H9 (cell line): ENCODE results near the gene NFKB1. TPM values are rescaled to one million over a fixed set of nuclear protein-coding genes. Genes with fewer than 3 reads are reported as not detected.

Source experiments
- DNase-seq: peaks from one replicate; pipeline ENCODE4 v3.0.0-alpha.2; 2017
- H2AFZ ChIP-seq: one replicate; pipeline ENCODE4 v1.6.1; 2013; ENCODE audit warnings: mild to moderate bottlenecking, low read length, control low read depth, moderate library complexity
- H2AK5ac ChIP-seq: 2 replicates; pipeline ENCODE4 v1.6.1; 2013; ENCODE audit warnings: low read length, control low read depth, mixed read lengths; ENCODE audit not compliant: insufficient read length
- H2BK120ac ChIP-seq: one replicate; pipeline ENCODE4 v1.6.1; 2013; ENCODE audit warnings: low read depth, mild to moderate bottlenecking, low read length, control low read depth, inconsistent platforms; ENCODE audit not compliant: poor library complexity, severe bottlenecking
- H2BK12ac ChIP-seq: 2 replicates; pipeline ENCODE4 v1.6.1; 2013; ENCODE audit warnings: low read length, control low read depth, mixed read lengths, low read depth; ENCODE audit not compliant: insufficient read length
- H2BK15ac ChIP-seq: 2 replicates; pipeline ENCODE4 v1.6.1; 2013; ENCODE audit warnings: low read depth, low read length, control low read depth
- H2BK20ac ChIP-seq: one replicate; pipeline ENCODE4 v1.6.1; 2013; ENCODE audit warnings: low read depth, mild to moderate bottlenecking, low read length, control low read depth, inconsistent platforms; ENCODE audit not compliant: poor library complexity, severe bottlenecking
- H2BK5ac ChIP-seq: 2 replicates; pipeline ENCODE4 v1.6.1; 2013; ENCODE audit warnings: low read length, control low read depth, mixed read lengths; ENCODE audit not compliant: insufficient read length
- H3K14ac ChIP-seq: 2 replicates; pipeline ENCODE4 v1.6.1; 2013; ENCODE audit warnings: low read length, control low read depth; ENCODE audit not compliant: insufficient read depth
- H3K18ac ChIP-seq: 2 replicates; pipeline ENCODE4 v1.6.1; 2013; ENCODE audit warnings: low read depth, mild to moderate bottlenecking, mixed read lengths, low read length, control low read depth; ENCODE audit not compliant: insufficient read length
- H3K23ac ChIP-seq: 2 replicates; pipeline ENCODE4 v1.6.1; 2013; ENCODE audit warnings: low read length, control low read depth, mixed read lengths, low read depth; ENCODE audit not compliant: insufficient read length
- H3K23me2 ChIP-seq: 2 replicates; pipeline ENCODE4 v1.6.1; 2013; ENCODE audit warnings: low read depth, mild to moderate bottlenecking, mixed read lengths, low read length, control low read depth; ENCODE audit not compliant: insufficient read length, poor library complexity, severe bottlenecking
- H3K27ac ChIP-seq: 2 replicates; pipeline ENCODE4 v1.5.1; 2013; ENCODE audit warnings: low read length, control low read depth, mixed read lengths, low read depth; ENCODE audit not compliant: insufficient read length
- H3K27me3 ChIP-seq: 2 replicates; pipeline ENCODE4 v1.6.1; 2013; ENCODE audit warnings: low read length, control low read depth, inconsistent platforms; ENCODE audit not compliant: insufficient read depth
- H3K4ac ChIP-seq: 2 replicates; pipeline ENCODE4 v1.6.1; 2013; ENCODE audit warnings: low read depth, mild to moderate bottlenecking, control low read depth, inconsistent platforms, low read length, moderate library complexity
- H3K4me1 ChIP-seq: 2 replicates; pipeline ENCODE4 v1.6.1; 2013; ENCODE audit warnings: low read length, control low read depth, inconsistent platforms; ENCODE audit not compliant: insufficient read depth
- H3K4me2 ChIP-seq: 2 replicates; pipeline ENCODE4 v1.6.1; 2013; ENCODE audit warnings: low read length, control low read depth, mixed read lengths; ENCODE audit not compliant: insufficient read length, insufficient read depth
- H3K56ac ChIP-seq: 2 replicates; pipeline ENCODE4 v1.6.1; 2013; ENCODE audit warnings: low read depth, mild to moderate bottlenecking, mixed read lengths, low read length, control low read depth; ENCODE audit not compliant: insufficient read length
- H3K79me1 ChIP-seq: 2 replicates; pipeline ENCODE4 v1.6.1; 2013; ENCODE audit warnings: low read depth, mild to moderate bottlenecking, moderate library complexity, low read length, control low read depth, inconsistent platforms; ENCODE audit not compliant: insufficient read depth, poor library complexity, severe bottlenecking
- H3K79me2 ChIP-seq: 2 replicates; pipeline ENCODE4 v1.6.1; 2013; ENCODE audit warnings: low read length, control low read depth, inconsistent platforms; ENCODE audit not compliant: insufficient read depth
- H3K9ac ChIP-seq: 2 replicates; pipeline ENCODE4 v1.6.1; 2013; ENCODE audit warnings: low read length, control low read depth, mixed read lengths; ENCODE audit not compliant: insufficient read length; ENCODE audit errors: extremely low read depth
- H3K9me3 ChIP-seq: one replicate; pipeline ENCODE4 v1.6.1; 2013; ENCODE audit warnings: low read depth, low read length, inconsistent platforms; ENCODE audit not compliant: control insufficient read depth
- H3T11ph ChIP-seq: one replicate; pipeline ENCODE4 v1.6.1; 2013; ENCODE audit warnings: mild to moderate bottlenecking, low read length, control low read depth, inconsistent platforms
- H4K20me1 ChIP-seq: one replicate; pipeline ENCODE4 v1.6.1; 2013; ENCODE audit not compliant: control insufficient read depth, insufficient read length, insufficient read depth
- H4K5ac ChIP-seq: 2 replicates; pipeline ENCODE4 v1.6.1; 2013; ENCODE audit warnings: low read depth, mild to moderate bottlenecking, mixed read lengths, low read length, control low read depth; ENCODE audit not compliant: insufficient read length
- H4K8ac ChIP-seq: replicated peaks from 2 replicates; pipeline ENCODE4 v1.6.1; 2013; ENCODE audit warnings: low read length, control low read depth, mixed read lengths, low read depth; ENCODE audit not compliant: insufficient read length
- H4K91ac ChIP-seq: 2 replicates; pipeline ENCODE4 v1.6.1; 2013; ENCODE audit warnings: low read depth, mild to moderate bottlenecking, moderate library complexity, mixed read lengths, low read length, control low read depth; ENCODE audit not compliant: insufficient read length
- H3K27ac Mint-ChIP-seq, 3 experiments: 2 replicates in 2 of 3; 3 replicates in 1 of 3; pipeline ENCODE4 v1.8.0; 2020 to 2021; ENCODE audit warnings: mixed read lengths in 3 of 3, mild to moderate bottlenecking in 1 of 3, moderate library complexity in 1 of 3
- H3K27me3 Mint-ChIP-seq: 2 replicates; pipeline ENCODE4 v1.8.0; 2021; ENCODE audit warnings: low read depth, mild to moderate bottlenecking, moderate library complexity, mixed read lengths
- H3K36me3 Mint-ChIP-seq, 3 experiments: 2 replicates in 2 of 3; 3 replicates in 1 of 3; pipeline ENCODE4 v1.8.0; 2020 to 2021; ENCODE audit warnings: low read depth in 3 of 3, mixed read lengths in 3 of 3; ENCODE audit not compliant: insufficient read depth in 1 of 3
- H3K4me1 Mint-ChIP-seq, 2 experiments: 2 replicates each; pipeline ENCODE4 v1.8.0; 2020; ENCODE audit warnings: mixed read lengths in 2 of 2
- H3K4me3 Mint-ChIP-seq, 2 experiments: 2 replicates in 1 of 2; 3 replicates in 1 of 2; pipeline ENCODE4 v1.8.0; 2020 to 2021; ENCODE audit warnings: mild to moderate bottlenecking in 2 of 2, mixed read lengths in 2 of 2, moderate library complexity in 1 of 2
- H3K9me3 Mint-ChIP-seq, 2 experiments: 2 replicates in 1 of 2; 3 replicates in 1 of 2; pipeline ENCODE4 v1.8.0; 2020; ENCODE audit warnings: mild to moderate bottlenecking in 2 of 2, mixed read lengths in 2 of 2, moderate library complexity in 1 of 2
- WGBS: extraction: QIAGEN DNeasy Blood & Tissue Kit; methylation state at CpG from one replicate; pipeline ENCODE4 v1.1.7; 2013; ENCODE audit warnings: missing lambda C conversion rate, low lambda C conversion rate, mixed read lengths; ENCODE audit not compliant: insufficient read length; ENCODE audit errors: extremely low coverage; 5-methylcytosine and 5-hydroxymethylcytosine counted together
- total RNA-seq: library from RNA; stranded (reverse); gene quantifications from 2 replicates; pipeline ENCODE4 v1.2.1, GENCODE V29; 2021
- TF ChIP-seq, protein P1 (sequence below): fragments of 200-600 bp; sonication (generic); conservative IDR thresholded peaks from 3 replicates; pipeline ENCODE4 v1.8.0; 2021; ENCODE audit warnings: antibody characterized with exemption, mild to moderate bottlenecking

Gene NFKB1
- total RNA-seq, 1 experiment from 2014 or later = 5.7 TPM

DNA sequence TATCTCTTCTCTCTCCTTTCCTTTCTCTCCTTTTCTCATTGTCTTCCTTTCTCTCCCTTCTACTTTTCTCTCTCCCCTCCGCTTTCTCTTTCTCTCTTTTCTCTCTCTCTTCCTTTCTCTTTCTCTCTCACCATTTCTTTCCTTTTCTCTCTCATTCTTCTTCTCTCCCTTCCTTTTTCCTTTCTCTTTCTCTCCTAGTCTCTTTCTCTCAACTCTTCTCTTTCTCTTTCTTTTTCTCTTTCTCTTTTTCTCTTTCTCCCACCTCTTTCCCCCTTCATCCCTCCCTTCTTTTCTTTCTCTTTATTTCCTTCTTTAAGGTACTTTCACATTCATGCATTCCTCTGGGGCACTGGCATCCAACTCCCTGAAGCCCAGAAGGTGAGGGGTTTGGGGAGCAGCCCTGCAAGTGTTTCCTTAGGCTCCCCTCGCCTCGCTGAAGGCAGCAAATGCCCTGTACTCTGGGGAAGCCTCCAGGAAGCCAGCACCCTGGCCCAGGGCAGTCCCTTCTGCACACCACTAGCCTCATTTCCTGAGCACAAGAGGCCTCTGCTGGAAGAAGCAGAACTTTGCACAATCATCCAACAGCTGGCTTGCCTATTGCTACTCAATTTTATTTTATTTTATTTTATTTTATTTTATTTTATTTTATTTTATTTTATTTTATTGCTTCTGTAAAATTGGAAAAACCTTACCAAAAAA is 124.2 kb downstream of the NFKB1 start:
- Histone ChIP-seq H3K56ac (no peak overlapping the region), H3K9me3 (no peaks in the 10 kb centered on the region), H3K4me1 (no peaks in the 10 kb centered on the region), H3K23me2 (no peaks in the 10 kb centered on the region), H3K4ac (no peak overlapping the region), H2AK5ac (no peak overlapping the region), H2BK12ac (no peak overlapping the region), H3K23ac (no peak overlapping the region), H4K8ac (no peak overlapping the region), H3T11ph (no peak overlapping the region), H3K4me2 (no peak overlapping the region), H3K14ac (no peak overlapping the region), H3K27me3 (no peaks in the 10 kb centered on the region), H3K79me1 (no peaks in the 10 kb centered on the region), H2BK5ac (no peak overlapping the region), H2BK15ac (no peak overlapping the region), H4K20me1 (no peaks in the 10 kb centered on the region), H2AFZ (no peak overlapping the region), H4K5ac (no peak overlapping the region), H2BK20ac (no peak overlapping the region), H3K79me2 (no peaks in the 10 kb centered on the region), H4K91ac (no peak overlapping the region), H3K9ac (no peak overlapping the region), H3K27ac (no peak overlapping the region), H3K18ac (no peak overlapping the region), H2BK120ac (no peak overlapping the region)
- Mint-ChIP-seq H3K4me3 (no peak overlapping the region; a peak in 1 of 5 replicates), H3K9me3 (no peaks in the 10 kb centered on the region; a peak in 2 of 5 replicates), H3K36me3 (no peaks in the 10 kb centered on the region), H3K27ac (no peak overlapping the region), H3K27me3 (no peaks in the 10 kb centered on the region), H3K4me1 (peaks cover 8 to 20% of the 10 kb centered on the region in 2 experiments)
- peak; percentile 64 for DNase-seq
- 100% methylated on average over 1 of the region's 3 CpGs for WGBS
- TF ChIP-seq, protein P1, sequence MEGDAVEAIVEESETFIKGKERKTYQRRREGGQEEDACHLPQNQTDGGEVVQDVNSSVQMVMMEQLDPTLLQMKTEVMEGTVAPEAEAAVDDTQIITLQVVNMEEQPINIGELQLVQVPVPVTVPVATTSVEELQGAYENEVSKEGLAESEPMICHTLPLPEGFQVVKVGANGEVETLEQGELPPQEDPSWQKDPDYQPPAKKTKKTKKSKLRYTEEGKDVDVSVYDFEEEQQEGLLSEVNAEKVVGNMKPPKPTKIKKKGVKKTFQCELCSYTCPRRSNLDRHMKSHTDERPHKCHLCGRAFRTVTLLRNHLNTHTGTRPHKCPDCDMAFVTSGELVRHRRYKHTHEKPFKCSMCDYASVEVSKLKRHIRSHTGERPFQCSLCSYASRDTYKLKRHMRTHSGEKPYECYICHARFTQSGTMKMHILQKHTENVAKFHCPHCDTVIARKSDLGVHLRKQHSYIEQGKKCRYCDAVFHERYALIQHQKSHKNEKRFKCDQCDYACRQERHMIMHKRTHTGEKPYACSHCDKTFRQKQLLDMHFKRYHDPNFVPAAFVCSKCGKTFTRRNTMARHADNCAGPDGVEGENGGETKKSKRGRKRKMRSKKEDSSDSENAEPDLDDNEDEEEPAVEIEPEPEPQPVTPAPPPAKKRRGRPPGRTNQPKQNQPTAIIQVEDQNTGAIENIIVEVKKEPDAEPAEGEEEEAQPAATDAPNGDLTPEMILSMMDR = peak; percentile 58
